Spleen (tissue), 11 donors: ENCODE measurements around the gene SBF1. TPM values are rescaled to one million over a fixed set of nuclear protein-coding genes. Genes with fewer than 3 reads are reported as not detected.
"Not testable (repeated sequence)": the region's sequence is repeated elsewhere in the genome, so short reads cannot be mapped to it uniquely, and the experiment has no call there.

Source experiments
- DNase-seq: peaks from one replicate; pipeline ENCODE4 v3.0.0-alpha.2; 2020
- H3K27ac ChIP-seq, 8 donors: fragments of 200-600 bp; sonication (generic) in 7 of 8; 1 replicate in 4 of 8; 2 replicates in 4 of 8; pipeline versions ENCODE4 v1.5.0 to v1.8.0; 2016 to 2021; ENCODE audit warnings: inconsistent platforms in 4 of 8, mild to moderate bottlenecking in 4 of 8, moderate library complexity in 1 of 8
- H3K27me3 ChIP-seq, 7 donors: fragments of 200-600 bp; sonication (generic) in 6 of 7; replicated peaks in 1 of 7; 1 replicate in 4 of 7; 2 replicates in 3 of 7; pipeline versions ENCODE4 v1.5.0 to v1.8.0; 2016 to 2021; ENCODE audit warnings: inconsistent platforms in 3 of 7, mild to moderate bottlenecking in 1 of 7
- H3K36me3 ChIP-seq, 6 donors: fragments of 200-600 bp; sonication (generic) in 5 of 6; 1 replicate in 4 of 6; 2 replicates in 2 of 6; pipeline versions ENCODE4 v1.5.0 to v1.8.0; 2016 to 2021; ENCODE audit warnings: inconsistent platforms in 2 of 6
- H3K4me1 ChIP-seq, 6 donors: fragments of 200-600 bp; sonication (generic) in 5 of 6; 1 replicate in 3 of 6; 2 replicates in 3 of 6; pipeline versions ENCODE4 v1.5.0 to v1.8.0; 2016 to 2021; ENCODE audit warnings: inconsistent platforms in 3 of 6
- H3K4me3 ChIP-seq, 8 donors: fragments of 200-600 bp; sonication (generic) in 7 of 8; 1 replicate in 4 of 8; 2 replicates in 4 of 8; pipeline versions ENCODE4 v1.5.0 to v1.8.0; 2016 to 2021; ENCODE audit warnings: inconsistent platforms in 4 of 8, mild to moderate bottlenecking in 4 of 8, moderate library complexity in 2 of 8
- H3K9me3 ChIP-seq, 8 donors: fragments of 200-600 bp; sonication (generic) in 7 of 8; 1 replicate in 4 of 8; 2 replicates in 4 of 8; pipeline versions ENCODE4 v1.5.0 to v1.8.0; 2016 to 2021; ENCODE audit warnings: inconsistent platforms in 4 of 8
- CTCF ChIP-seq, 11 experiments: fragments of 200-600 bp in 7 of 11; fragments of 450-650 bp in 4 of 11; sonication (generic) in 4 of 11; IDR thresholded peaks in 8 of 11; conservative IDR thresholded peaks in 3 of 11; 1 replicate in 7 of 11; 2 replicates in 4 of 11; pipeline versions ENCODE4 v1.4.0 to v1.8.0; 2016 to 2021; ENCODE audit warnings: antibody characterized with exemption in 11 of 11, inconsistent platforms in 4 of 11, mild to moderate bottlenecking in 1 of 11
- POLR2A ChIP-seq, 3 donors: fragments of 450-650 bp; IDR thresholded peaks; one replicate each; pipeline ENCODE4 v1.5.1; 2017; ENCODE audit warnings: antibody characterized with exemption in 3 of 3, mild to moderate bottlenecking in 1 of 3
- POLR2AphosphoS5 ChIP-seq, 3 donors: sonication (generic); formaldehyde crosslinking; IDR thresholded peaks; one replicate each; pipeline ENCODE4 v1.5.1; 2017; ENCODE audit warnings: antibody characterized with exemption in 3 of 3
- WGBS, 5 donors: extraction: QIAGEN DNeasy Blood & Tissue Kit in 3 of 5; methylation state at CpG; one replicate each; pipeline versions ENCODE4 v1.1.5 to v1.1.7; 2013 to 2018; 5-methylcytosine and 5-hydroxymethylcytosine counted together
- intact Hi-C: fragments of 100-400 bp; cut with DNase I; formaldehyde crosslinking; loops from one replicate; pipeline ENCODE4 v1.15.0; 2023; ENCODE audit warnings: low total_unique reads
- polyA plus RNA-seq, 3 donors: library from polyadenylated mRNA; stranded (reverse); fragments of 200-250 nt; gene quantifications; one replicate each; pipeline ENCODE4 v1.2.1, GENCODE V29; 2013
- total RNA-seq, 7 donors: library from RNA; depleted of rRNA in 3 of 7; stranded (reverse); fragments of >200 nt in 3 of 7; fragmentation: NEBNext Ultra II Directional in 4 of 7; extraction: Animal tissue kit (Norgen Biotek cat#: 25700) in 4 of 7; gene quantifications; one replicate each; pipeline versions ENCODE4 v1.1.0 to v1.2.1, GENCODE V29; 2016 to 2021
- donor health status: healthy with polysubstance abuse.
- donor health status: DM: no; HTN: no; CAD: no; lungs with moderate emphysema.
- donor health status: DM: no; HTN: no; CAD: no.
- donor health status: Bipolar disorder and iron deficiency.
- donor health status: healthy.
- donor health status: DM: no; HTN: no; CAD: no.
- donor health status: DM: yes; HTN: yes; CAD: no.

The SBF1 gene
- total and polyA plus RNA-seq, 10 donors, result 35.7 to 96.9 (median 75.3) TPM

GRCh38 chr22:50522806-50523438, 48.1 kb upstream of the SBF1 start:
- 90 to 93% (median 92%) methylated on average over 14 to 22 of the region's 22 CpGs for WGBS, 5 donors
- Histone ChIP-seq H3K27ac (no peak overlapping the region), H3K4me3 (no peak overlapping the region), H3K36me3 (peaks cover 0 to 68% (median 58%) of the 10 kb centered on the region in 6 donors), H3K9me3 (no peaks in the 10 kb centered on the region), H3K4me1 (peaks cover 24 to 51% (median 32%) of the 10 kb centered on the region in 6 donors), H3K27me3 (no peaks in the 10 kb centered on the region)
- peak in 1 of 3 donors; percentile 68 for TF ChIP-seq POLR2AphosphoS5 (IDR thresholded peaks at IDR 0.05)
- TF ChIP-seq CTCF (IDR thresholded peaks at IDR 0.05 in 8 of 11, conservative IDR thresholded peaks at IDR 0.05 in 3 of 11), result no peak
- DNase-seq, result no peak
- intact Hi-C loops, result no loop called here

- Histone ChIP-seq H3K36me3 (peaks cover 0 to 71% (median 64%) of the 10 kb centered on the region in 6 donors), H3K4me3 (no peak overlapping the region), H3K27me3 (no peaks in the 10 kb centered on the region), H3K4me1 (peaks cover 22 to 45% (median 26%) of the 10 kb centered on the region in 6 donors), H3K9me3 (no peaks in the 10 kb centered on the region), H3K27ac (no peak overlapping the region)
- no peak for TF ChIP-seq POLR2A (IDR thresholded peaks at IDR 0.05)
- TF ChIP-seq POLR2AphosphoS5 (IDR thresholded peaks at IDR 0.05), result no peak
- TF ChIP-seq CTCF (IDR thresholded peaks at IDR 0.05 in 8 of 11, conservative IDR thresholded peaks at IDR 0.05 in 3 of 11), result no peak
- intact Hi-C loops, result no loop called here
- 93 to 96% (median 94%) methylated on average over 9 to 15 of the region's 15 CpGs for WGBS, 5 donors
- no peak for DNase-seq
These were observed 47.5 kb upstream of the SBF1 start for GRCh38 chr22:50522208-50522805.

- Histone ChIP-seq H3K4me3 (no peak overlapping the region), H3K27ac (no peak overlapping the region), H3K4me1 (peaks cover 16 to 39% (median 20%) of the 10 kb centered on the region in 6 donors), H3K27me3 (no peaks in the 10 kb centered on the region), H3K36me3 (peaks cover 0 to 77% (median 70%) of the 10 kb centered on the region in 6 donors), H3K9me3 (no peaks in the 10 kb centered on the region)
- no peak for TF ChIP-seq POLR2AphosphoS5 (IDR thresholded peaks at IDR 0.05)
- no peak for TF ChIP-seq POLR2A (IDR thresholded peaks at IDR 0.05)
- no peak for TF ChIP-seq CTCF (IDR thresholded peaks at IDR 0.05 in 8 of 11, conservative IDR thresholded peaks at IDR 0.05 in 3 of 11)
- intact Hi-C loops, result no loop called here
- 92 to 97% (median 95%) methylated on average over 7 to 10 of the region's 10 CpGs for WGBS, 5 donors
- no peak for DNase-seq
These were observed 46.9 kb upstream of the SBF1 start for GRCh38 chr22:50521710-50522109.

- intact Hi-C loops, result no loop called here
- no peak overlapping the region for H3K27ac ChIP-seq
- H3K4me3 ChIP-seq, result no peak overlapping the region
- H3K27me3 ChIP-seq, result no peaks in the 10 kb centered on the region
- 91 to 96% (median 93%) methylated on average over 13 of the region's 13 CpGs for WGBS, 5 donors
- TF ChIP-seq POLR2AphosphoS5 (IDR thresholded peaks at IDR 0.05) (no peak), POLR2A (IDR thresholded peaks at IDR 0.05) (no peak), CTCF (IDR thresholded peaks at IDR 0.05 in 8 of 11, conservative IDR thresholded peaks at IDR 0.05 in 3 of 11) (no peak)
- peaks cover 12 to 31% (median 15%) of the 10 kb centered on the region in 6 donors for H3K4me1 ChIP-seq
- H3K36me3 ChIP-seq, result peaks cover 0 to 85% (median 74%) of the 10 kb centered on the region in 6 donors
- DNase-seq, result no peak
- no peaks in the 10 kb centered on the region for H3K9me3 ChIP-seq
These were observed 46.1 kb upstream of the SBF1 start for GRCh38 chr22:50520826-50521453.

GRCh38 chr22:50520184-50520583, 45.3 kb upstream of the SBF1 start:
- H3K9me3 ChIP-seq, DNase-seq, H3K4me3 ChIP-seq, intact Hi-C loops, H3K27ac ChIP-seq, H3K27me3 ChIP-seq: not testable (repeated sequence)
- Histone ChIP-seq H3K36me3 (peaks cover 0 to 89% (median 74%) of the 10 kb centered on the region in 6 donors), H3K4me1 (peaks cover 12 to 26% (median 15%) of the 10 kb centered on the region in 6 donors)
- WGBS, 5 donors, result 95 to 100% (median 98%) methylated on average over 8 of the region's 8 CpGs
